ENCODE results near the gene CCDC30. TPM values are rescaled to one million over a fixed set of nuclear protein-coding genes. Genes with fewer than 3 reads are reported as not detected.

CCDC30 gene
- total RNA-seq, 4 donors from 2014 or later = 0.75 to 3.7 (median 1.7) TPM

DNA sequence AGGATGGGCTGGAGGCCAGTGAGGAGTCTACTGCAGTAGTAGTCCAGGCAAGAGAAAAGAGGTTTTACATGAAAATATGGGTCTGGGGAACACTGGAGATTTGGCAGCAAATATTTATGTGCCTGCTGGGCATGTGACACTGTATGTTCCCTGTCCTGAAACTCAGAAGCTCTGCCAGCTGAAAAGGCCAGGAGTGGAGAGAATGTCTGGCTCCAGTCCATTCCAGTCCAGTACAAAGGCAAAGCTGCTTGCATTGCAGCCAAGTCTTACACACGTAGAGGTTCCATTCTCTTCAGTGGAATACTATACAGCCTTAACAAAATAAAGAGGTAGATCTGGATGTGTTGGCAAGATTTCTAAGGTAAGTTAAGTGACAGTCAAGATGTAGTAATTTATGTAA, 211.6 kb downstream of the CCDC30 start:
- no peak overlapping the region for H3K27ac ChIP-seq
- WGBS, 2 donors (ENCODE audit: low coverage in 1 of 2) = 61 to 75% methylated on average over 1 of the region's 1 CpG
- H3K36me3 ChIP-seq = peaks cover 0 to 13% (median 4%) of the 10 kb centered on the region in 4 donors

DNA sequence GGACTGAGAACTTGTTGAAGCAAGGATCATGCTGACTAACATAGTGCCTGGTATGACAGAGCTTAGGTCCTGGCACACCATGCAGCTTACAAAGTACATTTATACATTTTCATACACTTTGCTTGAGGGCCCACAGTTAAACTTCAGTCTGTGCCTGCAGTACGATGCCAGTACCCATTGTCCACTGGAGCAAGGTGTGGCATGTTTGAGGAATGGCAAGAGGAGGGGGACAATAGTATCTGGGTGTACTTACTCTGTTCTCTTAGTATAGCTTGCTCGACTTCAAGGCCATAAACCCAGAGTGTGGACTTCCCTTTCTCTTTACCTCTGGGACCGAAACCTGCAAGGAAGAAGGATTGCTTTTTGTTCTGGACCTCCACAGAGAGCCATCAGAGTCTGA, 212.4 kb downstream of the CCDC30 start:
- in situ Hi-C loops (cut with MboI; ENCODE audit: low pct_ligation_motif_present in 1 of 4, low pct_unique_long_range_greater_than_20kb in 1 of 4, low sequenced_read_pairs in 3 of 4) (no loop called here), intact Hi-C loops (cut with DNase I; ENCODE audit: low total_unique reads) (no loop called here)
- peaks cover 0 to 6% (median 2%) of the 10 kb centered on the region in 4 donors for H3K36me3 ChIP-seq

More for the DNA sequence above, 211.6 kb downstream of the CCDC30 start:
- H3K4me3 ChIP-seq = no peak overlapping the region
- H3K9me3 ChIP-seq = no peaks in the 10 kb centered on the region
- intact Hi-C loops (cut with DNase I; ENCODE audit: low total_unique reads) = no loop called here
- TF ChIP-seq EP300 (IDR thresholded peaks at IDR 0.05; ENCODE audit: low read depth) (no peak), POLR2A (IDR thresholded peaks at IDR 0.05) (no peak)
- no peaks in the 10 kb centered on the region for H3K4me1 ChIP-seq
- no peaks in the 10 kb centered on the region for H3K27me3 ChIP-seq
- no peak for DNase-seq
- in situ Hi-C loops (cut with MboI; ENCODE audit: low pct_ligation_motif_present in 1 of 4, low pct_unique_long_range_greater_than_20kb in 1 of 4, low sequenced_read_pairs in 3 of 4) = loop anchor here in 1 of 4 donors (25.0 kb wide), 1 partner anchor 337 kb away; the partner anchor contains the start of gene FOXJ3

GRCh38 chr1:42676534-42677087, 213.5 kb downstream of the CCDC30 start:
- Histone ChIP-seq H3K27me3 (no peaks in the 10 kb centered on the region), H3K9me3 (no peaks in the 10 kb centered on the region), H3K27ac (no peak overlapping the region), H3K36me3 (peaks cover 0 to 6% (median 0%) of the 10 kb centered on the region in 4 donors), H3K4me1 (peaks cover 7 to 12% (median 8%) of the 10 kb centered on the region in 4 donors), H3K4me3 (no peak overlapping the region)
- in situ Hi-C loops (cut with MboI; ENCODE audit: low pct_ligation_motif_present in 1 of 4, low pct_unique_long_range_greater_than_20kb in 1 of 4, low sequenced_read_pairs in 3 of 4) = no loop called here
- no peak for DNase-seq
- no peak for TF ChIP-seq POLR2A (IDR thresholded peaks at IDR 0.05)
- TF ChIP-seq, protein P1, sequence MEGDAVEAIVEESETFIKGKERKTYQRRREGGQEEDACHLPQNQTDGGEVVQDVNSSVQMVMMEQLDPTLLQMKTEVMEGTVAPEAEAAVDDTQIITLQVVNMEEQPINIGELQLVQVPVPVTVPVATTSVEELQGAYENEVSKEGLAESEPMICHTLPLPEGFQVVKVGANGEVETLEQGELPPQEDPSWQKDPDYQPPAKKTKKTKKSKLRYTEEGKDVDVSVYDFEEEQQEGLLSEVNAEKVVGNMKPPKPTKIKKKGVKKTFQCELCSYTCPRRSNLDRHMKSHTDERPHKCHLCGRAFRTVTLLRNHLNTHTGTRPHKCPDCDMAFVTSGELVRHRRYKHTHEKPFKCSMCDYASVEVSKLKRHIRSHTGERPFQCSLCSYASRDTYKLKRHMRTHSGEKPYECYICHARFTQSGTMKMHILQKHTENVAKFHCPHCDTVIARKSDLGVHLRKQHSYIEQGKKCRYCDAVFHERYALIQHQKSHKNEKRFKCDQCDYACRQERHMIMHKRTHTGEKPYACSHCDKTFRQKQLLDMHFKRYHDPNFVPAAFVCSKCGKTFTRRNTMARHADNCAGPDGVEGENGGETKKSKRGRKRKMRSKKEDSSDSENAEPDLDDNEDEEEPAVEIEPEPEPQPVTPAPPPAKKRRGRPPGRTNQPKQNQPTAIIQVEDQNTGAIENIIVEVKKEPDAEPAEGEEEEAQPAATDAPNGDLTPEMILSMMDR (IDR thresholded peaks at IDR 0.05) = no peak
- TF ChIP-seq POLR2AphosphoS5 (IDR thresholded peaks at IDR 0.05) = no peak
- no peak for TF ChIP-seq EP300 (IDR thresholded peaks at IDR 0.05; ENCODE audit: low read depth)
- intact Hi-C loops (cut with DNase I; ENCODE audit: low total_unique reads) = no loop called here
- 89 to 96% methylated on average over 3 of the region's 3 CpGs for WGBS, 2 donors (ENCODE audit: low coverage in 1 of 2)

More for the DNA sequence above, 212.4 kb downstream of the CCDC30 start:
- Histone ChIP-seq H3K27ac (no peak overlapping the region), H3K27me3 (no peaks in the 10 kb centered on the region), H3K4me3 (no peak overlapping the region), H3K4me1 (peaks cover 0 to 3% (median under 1%) of the 10 kb centered on the region in 4 donors), H3K9me3 (no peaks in the 10 kb centered on the region)
- 85% methylated on average over 3 of the region's 3 CpGs; no CpG with 5 or more reads in 1 of the 2 donors for WGBS, 2 donors (ENCODE audit: low coverage in 1 of 2)
- TF ChIP-seq POLR2AphosphoS5 (IDR thresholded peaks at IDR 0.05) (no peak), POLR2A (IDR thresholded peaks at IDR 0.05) (no peak), EP300 (IDR thresholded peaks at IDR 0.05; ENCODE audit: low read depth) (no peak)
- TF ChIP-seq, protein P1 (IDR thresholded peaks at IDR 0.05) = no peak
- DNase-seq = no peak

DNA sequence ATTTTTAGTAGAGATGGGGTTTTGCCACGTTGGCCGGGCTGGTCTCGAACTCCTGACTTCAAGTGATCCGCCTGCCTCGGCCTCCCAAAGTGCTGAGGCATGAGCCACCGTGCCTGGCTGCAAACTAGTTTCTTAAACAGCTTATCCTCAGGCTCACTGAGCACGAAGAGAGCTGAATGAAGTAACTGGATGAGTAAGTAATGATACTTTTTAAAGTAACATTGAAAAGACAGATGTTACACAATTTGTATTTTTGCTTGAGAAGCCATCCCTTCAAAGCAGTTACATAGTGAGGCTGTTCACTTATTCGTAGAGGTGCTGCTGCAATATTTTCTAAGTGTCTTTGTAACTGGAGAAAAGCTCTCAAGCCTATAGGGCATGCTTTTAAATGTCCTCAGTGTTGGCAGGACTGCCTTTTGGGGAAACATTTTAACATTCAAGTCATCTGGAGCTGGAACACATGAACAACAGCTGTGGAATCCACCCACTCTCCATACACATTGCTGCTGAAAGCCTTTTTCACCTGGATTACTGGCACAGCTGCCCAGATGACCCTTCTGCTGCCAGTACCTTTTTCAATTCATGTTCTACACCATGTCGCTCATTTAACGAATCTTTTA, 216.4 kb downstream of the CCDC30 start:
- H3K4me1 ChIP-seq = peaks cover 14 to 24% (median 20%) of the 10 kb centered on the region in 4 donors
- no peaks in the 10 kb centered on the region for H3K27me3 ChIP-seq
- intact Hi-C loops (cut with DNase I; ENCODE audit: low total_unique reads) (no loop called here), in situ Hi-C loops (cut with MboI; ENCODE audit: low pct_ligation_motif_present in 1 of 4, low pct_unique_long_range_greater_than_20kb in 1 of 4, low sequenced_read_pairs in 3 of 4) (no loop called here)
- WGBS, 2 donors (ENCODE audit: low coverage in 1 of 2) = 82 to 97% methylated on average over 6 to 10 of the region's 10 CpGs
- peaks cover 0 to 6% (median 0%) of the 10 kb centered on the region in 4 donors for H3K36me3 ChIP-seq
- H3K9me3 ChIP-seq = no peaks in the 10 kb centered on the region
- TF ChIP-seq, protein P1 (IDR thresholded peaks at IDR 0.05) = no peak
- TF ChIP-seq EP300 (IDR thresholded peaks at IDR 0.05; ENCODE audit: low read depth) (no peak), POLR2A (IDR thresholded peaks at IDR 0.05) (no peak), POLR2AphosphoS5 (IDR thresholded peaks at IDR 0.05) (no peak)
- DNase-seq = no peak
- no peak overlapping the region for H3K27ac ChIP-seq
- H3K4me3 ChIP-seq = no peak overlapping the region

All from transverse colon (tissue), 4 donors.